Measurements from ENCODE around the gene PLEKHA4.
"Not testable (repeated sequence)": the region's sequence is repeated elsewhere in the genome, so short reads cannot be mapped to it uniquely, and the experiment has no call there.

The PLEKHA4 gene

GRCh38 chr19:48872884-48873475 is 4.6 kb upstream of the PLEKHA4 start:
- WGBS = 17% methylated on average over 14 of the region's 14 CpGs
- Histone ChIP-seq H3K36me3 (ENCODE audit: insufficient read depth, low read length) (peaks cover 40% of the 10 kb centered on the region), H3K27me3 (ENCODE audit: insufficient read depth, low read length) (no peaks in the 10 kb centered on the region), H3K4me3 (ENCODE audit: low read length) (peak overlapping the region; percentile 89), H3K4me1 (ENCODE audit: insufficient read depth, low read length) (peaks cover 17% of the 10 kb centered on the region), H3K9ac (ENCODE audit: low read depth, low read length) (peak overlapping the region; percentile 94), H3K9me3 (ENCODE audit: insufficient read depth, low read depth, low read length) (no peaks in the 10 kb centered on the region), H3K27ac (ENCODE audit: low read depth, low read length) (peak overlapping the region; percentile 96)

- Histone ChIP-seq H3K27ac (ENCODE audit: low read depth, low read length) (peak within 1 kb of the TSS; percentile 96), H3K9me3 (ENCODE audit: insufficient read depth, low read depth, low read length) (no peaks in the 10 kb centered on the region), H3K4me3 (ENCODE audit: low read length) (peak within 1 kb of the TSS; percentile 89), H3K9ac (ENCODE audit: low read depth, low read length) (peak within 1 kb of the TSS; percentile 94), H3K27me3 (ENCODE audit: insufficient read depth, low read length) (no peaks in the 10 kb centered on the region), H3K4me1 (ENCODE audit: insufficient read depth, low read length) (peaks cover 19% of the 10 kb centered on the region), H3K36me3 (ENCODE audit: insufficient read depth, low read length) (peaks cover 36% of the 10 kb centered on the region)
- WGBS = under 1% methylated on average over 53 of the region's 53 CpGs
These were observed 3.9 kb upstream of the PLEKHA4 start, which contains the start of gene PPP1R15A for GRCh38 chr19:48872182-48872883. PPP1R15A (plus strand) TSS chr19:48872421; CDS start chr19:48873234, 813 bp downstream.

GRCh38 chr19:48871471-48872181 is 3.2 kb upstream of the PLEKHA4 start:
- peaks cover 19% of the 10 kb centered on the region for H3K4me1 ChIP-seq (ENCODE audit: insufficient read depth, low read length)
- H3K9ac ChIP-seq (ENCODE audit: low read depth, low read length) = peak overlapping the region; percentile 30; the same call in 1 of the 2 replicates
- H3K9me3 ChIP-seq (ENCODE audit: insufficient read depth, low read depth, low read length); H3K27ac ChIP-seq (ENCODE audit: low read depth, low read length); H3K4me3 ChIP-seq (ENCODE audit: low read length); H3K27me3 ChIP-seq (ENCODE audit: insufficient read depth, low read length): not testable (repeated sequence)
- WGBS = 87% methylated on average over 26 of the region's 31 CpGs
- peaks cover 34% of the 10 kb centered on the region for H3K36me3 ChIP-seq (ENCODE audit: insufficient read depth, low read length)

GRCh38 chr19:48870048-48870447 is 1.6 kb upstream of the PLEKHA4 start:
- peaks cover 19% of the 10 kb centered on the region for H3K4me1 ChIP-seq (ENCODE audit: insufficient read depth, low read length)
- peaks cover 19% of the 10 kb centered on the region for H3K36me3 ChIP-seq (ENCODE audit: insufficient read depth, low read length)
- no peak overlapping the region for H3K4me3 ChIP-seq (ENCODE audit: low read length)
- WGBS = 95% methylated on average over 9 of the region's 9 CpGs
- H3K9ac ChIP-seq (ENCODE audit: low read depth, low read length) = no peak overlapping the region
- no peaks in the 10 kb centered on the region for H3K27me3 ChIP-seq (ENCODE audit: insufficient read depth, low read length)
- no peaks in the 10 kb centered on the region for H3K9me3 ChIP-seq (ENCODE audit: insufficient read depth, low read depth, low read length)
- H3K27ac ChIP-seq (ENCODE audit: low read depth, low read length) = no peak overlapping the region

- peaks cover 6% of the 10 kb centered on the region; the same call in 1 of the 2 replicates for H3K36me3 ChIP-seq (ENCODE audit: insufficient read depth, low read length)
- no peaks in the 10 kb centered on the region for H3K9me3 ChIP-seq (ENCODE audit: insufficient read depth, low read depth, low read length)
- 80% methylated on average over 7 of the region's 7 CpGs for WGBS
- peaks cover 13% of the 10 kb centered on the region for H3K4me1 ChIP-seq (ENCODE audit: insufficient read depth, low read length)
- H3K27ac ChIP-seq (ENCODE audit: low read depth, low read length) = no peak overlapping the region
- no peaks in the 10 kb centered on the region for H3K27me3 ChIP-seq (ENCODE audit: insufficient read depth, low read length)
- H3K4me3 ChIP-seq (ENCODE audit: low read length) = peak overlapping the region; percentile 42
- peak overlapping the region; percentile 63 for H3K9ac ChIP-seq (ENCODE audit: low read depth, low read length)
These were observed 687 bp downstream of the PLEKHA4 start for GRCh38 chr19:48867746-48868113.

GRCh38 chr19:48867123-48867745 is 1.2 kb downstream of the PLEKHA4 start:
- H3K36me3 ChIP-seq (ENCODE audit: insufficient read depth, low read length) = peaks cover 6% of the 10 kb centered on the region; the same call in 1 of the 2 replicates
- H3K9me3 ChIP-seq (ENCODE audit: insufficient read depth, low read depth, low read length) = no peaks in the 10 kb centered on the region
- no peak overlapping the region for H3K9ac ChIP-seq (ENCODE audit: low read depth, low read length)
- no peaks in the 10 kb centered on the region for H3K27me3 ChIP-seq (ENCODE audit: insufficient read depth, low read length)
- no peak overlapping the region for H3K27ac ChIP-seq (ENCODE audit: low read depth, low read length)
- WGBS = 87% methylated on average over 14 of the region's 14 CpGs
- H3K4me3 ChIP-seq (ENCODE audit: low read length) = no peak overlapping the region; the same call in 1 of the 2 replicates
- H3K4me1 ChIP-seq (ENCODE audit: insufficient read depth, low read length) = peaks cover 13% of the 10 kb centered on the region

- Histone ChIP-seq H3K27me3 (ENCODE audit: insufficient read depth, low read length) (no peaks in the 10 kb centered on the region), H3K9me3 (ENCODE audit: insufficient read depth, low read depth, low read length) (no peaks in the 10 kb centered on the region), H3K27ac (ENCODE audit: low read depth, low read length) (no peak overlapping the region), H3K4me1 (ENCODE audit: insufficient read depth, low read length) (peaks cover 13% of the 10 kb centered on the region), H3K36me3 (ENCODE audit: insufficient read depth, low read length) (peaks cover 6% of the 10 kb centered on the region; the same call in 1 of the 2 replicates), H3K4me3 (ENCODE audit: low read length) (no peak overlapping the region), H3K9ac (ENCODE audit: low read depth, low read length) (no peak overlapping the region)
- 93% methylated on average over 6 of the region's 6 CpGs for WGBS
These were observed 1.7 kb downstream of the PLEKHA4 start for GRCh38 chr19:48866692-48867091.

GRCh38 chr19:48862827-48863226 is 5.6 kb downstream of the PLEKHA4 start:
- H3K27ac ChIP-seq (ENCODE audit: low read depth, low read length) = no peak overlapping the region
- H3K27me3 ChIP-seq (ENCODE audit: insufficient read depth, low read length) = no peaks in the 10 kb centered on the region
- H3K9ac ChIP-seq (ENCODE audit: low read depth, low read length) = no peak overlapping the region
- H3K36me3 ChIP-seq (ENCODE audit: insufficient read depth, low read length) = peaks cover 6% of the 10 kb centered on the region; the same call in 1 of the 2 replicates
- no peak overlapping the region for H3K4me3 ChIP-seq (ENCODE audit: low read length)
- H3K4me1 ChIP-seq (ENCODE audit: insufficient read depth, low read length) = peaks cover under 1% of the 10 kb centered on the region; the same call in 1 of the 2 replicates
- 90% methylated on average over 7 of the region's 7 CpGs for WGBS
- H3K9me3 ChIP-seq (ENCODE audit: insufficient read depth, low read depth, low read length) = no peaks in the 10 kb centered on the region

GRCh38 chr19:48861313-48861712 is 7.1 kb downstream of the PLEKHA4 start:
- H3K9ac ChIP-seq (ENCODE audit: low read depth, low read length) = no peak overlapping the region
- peaks cover 9% of the 10 kb centered on the region for H3K36me3 ChIP-seq (ENCODE audit: insufficient read depth, low read length)
- H3K27me3 ChIP-seq (ENCODE audit: insufficient read depth, low read length) = no peaks in the 10 kb centered on the region
- no peaks in the 10 kb centered on the region for H3K9me3 ChIP-seq (ENCODE audit: insufficient read depth, low read depth, low read length)
- 93% methylated on average over 18 of the region's 18 CpGs for WGBS
- H3K4me1 ChIP-seq (ENCODE audit: insufficient read depth, low read length) = no peaks in the 10 kb centered on the region
- H3K27ac ChIP-seq (ENCODE audit: low read depth, low read length) = no peak overlapping the region
- H3K4me3 ChIP-seq (ENCODE audit: low read length) = no peak overlapping the region

GRCh38 chr19:48859711-48860572 is 8.5 kb downstream of the PLEKHA4 start:
- no peaks in the 10 kb centered on the region for H3K4me1 ChIP-seq (ENCODE audit: insufficient read depth, low read length)
- no peaks in the 10 kb centered on the region for H3K27me3 ChIP-seq (ENCODE audit: insufficient read depth, low read length)
- 93% methylated on average over 30 of the region's 30 CpGs for WGBS
- H3K9me3 ChIP-seq (ENCODE audit: insufficient read depth, low read depth, low read length) = no peaks in the 10 kb centered on the region
- H3K4me3 ChIP-seq (ENCODE audit: low read length) = no peak overlapping the region
- H3K9ac ChIP-seq (ENCODE audit: low read depth, low read length) = no peak overlapping the region
- H3K27ac ChIP-seq (ENCODE audit: low read depth, low read length) = no peak overlapping the region
- H3K36me3 ChIP-seq (ENCODE audit: insufficient read depth, low read length) = peaks cover 9% of the 10 kb centered on the region

Data from HUES64 (cell line).